Measurements from ENCODE around the gene LHFPL6. TPM values are rescaled to one million over a fixed set of nuclear protein-coding genes. Genes with fewer than 3 reads are reported as not detected.

The LHFPL6 gene
- polyA plus RNA-seq, 3 donors = 0.14 to 0.59 (median 0.46) TPM

DNA sequence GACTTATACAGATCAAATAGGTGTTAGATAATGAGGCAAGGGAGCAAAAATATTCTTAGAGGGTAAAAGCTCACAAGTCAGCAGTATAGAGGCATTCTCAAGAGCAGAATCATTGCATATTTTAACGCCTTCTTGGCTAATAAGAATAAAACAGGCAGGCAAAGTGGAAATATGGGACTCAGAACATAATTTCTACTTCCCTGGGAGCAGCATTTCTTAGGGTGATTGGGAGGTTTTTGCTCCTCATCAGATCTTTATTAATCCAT, 39.6 kb downstream of the LHFPL6 start:
- DNase-seq = no peak
- Histone ChIP-seq H3K9ac (ENCODE audit: insufficient read depth, low read length, poor library complexity, severe bottlenecking) (no peak overlapping the region), H2AFZ (ENCODE audit: insufficient read depth, low read depth, low read length, poor library complexity, severe bottlenecking) (no peak overlapping the region), H3K27ac (ENCODE audit: low read depth in 1 of 2, low read length in 2 of 2) (no peak overlapping the region), H3K9me3 (replicated peaks in 1 of 2; ENCODE audit: control insufficient read depth in 1 of 2, insufficient read depth in 1 of 2, low read length in 2 of 2) (peaks cover 0 to 4% of the 10 kb centered on the region in 2 donors), H3K27me3 (ENCODE audit: control insufficient read depth in 2 of 2, insufficient read depth in 2 of 2, low read length in 2 of 2) (no peaks in the 10 kb centered on the region), H3K4me3 (replicated peaks in 1 of 3; ENCODE audit: low read depth in 2 of 3, low read length in 3 of 3) (no peak overlapping the region), H3K36me3 (replicated peaks in 1 of 2; ENCODE audit: control insufficient read depth in 1 of 2, insufficient read depth in 2 of 2, low read length in 2 of 2) (no peaks in the 10 kb centered on the region), H4K20me1 (ENCODE audit: insufficient read depth, low read length) (no peaks in the 10 kb centered on the region), H3K4me2 (replicated peaks; ENCODE audit: extremely low read depth, low read length, poor library complexity, severe bottlenecking) (no peak overlapping the region), H3K4me1 (ENCODE audit: control insufficient read depth in 1 of 2, insufficient read depth in 2 of 2, low read length in 2 of 2) (no peaks in the 10 kb centered on the region), H3K79me2 (ENCODE audit: insufficient read depth, low read length) (no peaks in the 10 kb centered on the region)
- no peak for TF ChIP-seq CTCF (IDR thresholded peaks at IDR 0.05)
- Mint-ChIP-seq H3K27me3 (ENCODE audit: low read depth in 3 of 3) (peaks cover 0 to 3% (median 3%) of the 10 kb centered on the region in 3 donors), H3K4me1 (no peaks in the 10 kb centered on the region), H3K4me3 (no peak overlapping the region), H3K9me3 (peaks cover 1 to 13% (median 7%) of the 10 kb centered on the region in 7 donors), H3K36me3 (no peaks in the 10 kb centered on the region), H3K27ac (no peak overlapping the region)
- no CpG with 5 or more reads among the region's 1 CpG for WGBS (ENCODE audit: insufficient coverage)
- intact Hi-C loops (cut with micrococcal nuclease) = no loop called here

- TF ChIP-seq CTCF (IDR thresholded peaks at IDR 0.05) = no peak
- Mint-ChIP-seq H3K27me3 (ENCODE audit: low read depth in 3 of 3) (peaks cover 0 to 3% (median 3%) of the 10 kb centered on the region in 3 donors), H3K27ac (no peak overlapping the region), H3K4me3 (no peak overlapping the region), H3K36me3 (no peaks in the 10 kb centered on the region), H3K9me3 (peaks cover 3 to 13% (median 9%) of the 10 kb centered on the region in 7 donors), H3K4me1 (no peaks in the 10 kb centered on the region)
- H3K27me3 ChIP-seq (ENCODE audit: control insufficient read depth in 2 of 2, insufficient read depth in 2 of 2, low read length in 2 of 2) = no peaks in the 10 kb centered on the region
- intact Hi-C loops (cut with micrococcal nuclease) = no loop called here
- no peaks in the 10 kb centered on the region for H4K20me1 ChIP-seq (ENCODE audit: insufficient read depth, low read length)
- H3K4me3 ChIP-seq (replicated peaks in 1 of 3; ENCODE audit: low read depth in 2 of 3, low read length in 3 of 3) = no peak overlapping the region
- peaks cover 0 to 7% of the 10 kb centered on the region in 2 donors for H3K9me3 ChIP-seq (replicated peaks in 1 of 2; ENCODE audit: control insufficient read depth in 1 of 2, insufficient read depth in 1 of 2, low read length in 2 of 2)
- H3K4me2 ChIP-seq (replicated peaks; ENCODE audit: extremely low read depth, low read length, poor library complexity, severe bottlenecking) = no peak overlapping the region
- WGBS (ENCODE audit: insufficient coverage) = no CpG with 5 or more reads among the region's 1 CpG
- no peaks in the 10 kb centered on the region for H3K36me3 ChIP-seq (replicated peaks in 1 of 2; ENCODE audit: control insufficient read depth in 1 of 2, insufficient read depth in 2 of 2, low read length in 2 of 2)
- H3K27ac ChIP-seq (ENCODE audit: low read depth in 1 of 2, low read length in 2 of 2) = no peak overlapping the region
- H2AFZ ChIP-seq (ENCODE audit: insufficient read depth, low read depth, low read length, poor library complexity, severe bottlenecking) = no peak overlapping the region
- H3K4me1 ChIP-seq (ENCODE audit: control insufficient read depth in 1 of 2, insufficient read depth in 2 of 2, low read length in 2 of 2) = no peaks in the 10 kb centered on the region
- no peaks in the 10 kb centered on the region for H3K79me2 ChIP-seq (ENCODE audit: insufficient read depth, low read length)
- H3K9ac ChIP-seq (ENCODE audit: insufficient read depth, low read length, poor library complexity, severe bottlenecking) = no peak overlapping the region
- no peak for DNase-seq
These were observed 41.0 kb downstream of the LHFPL6 start for GRCh38 chr13:39561971-39562370.

All from CD14-positive monocyte (primary cell).